ENCODE data around the gene SLC35F1.

SLC35F1 gene

DNA sequence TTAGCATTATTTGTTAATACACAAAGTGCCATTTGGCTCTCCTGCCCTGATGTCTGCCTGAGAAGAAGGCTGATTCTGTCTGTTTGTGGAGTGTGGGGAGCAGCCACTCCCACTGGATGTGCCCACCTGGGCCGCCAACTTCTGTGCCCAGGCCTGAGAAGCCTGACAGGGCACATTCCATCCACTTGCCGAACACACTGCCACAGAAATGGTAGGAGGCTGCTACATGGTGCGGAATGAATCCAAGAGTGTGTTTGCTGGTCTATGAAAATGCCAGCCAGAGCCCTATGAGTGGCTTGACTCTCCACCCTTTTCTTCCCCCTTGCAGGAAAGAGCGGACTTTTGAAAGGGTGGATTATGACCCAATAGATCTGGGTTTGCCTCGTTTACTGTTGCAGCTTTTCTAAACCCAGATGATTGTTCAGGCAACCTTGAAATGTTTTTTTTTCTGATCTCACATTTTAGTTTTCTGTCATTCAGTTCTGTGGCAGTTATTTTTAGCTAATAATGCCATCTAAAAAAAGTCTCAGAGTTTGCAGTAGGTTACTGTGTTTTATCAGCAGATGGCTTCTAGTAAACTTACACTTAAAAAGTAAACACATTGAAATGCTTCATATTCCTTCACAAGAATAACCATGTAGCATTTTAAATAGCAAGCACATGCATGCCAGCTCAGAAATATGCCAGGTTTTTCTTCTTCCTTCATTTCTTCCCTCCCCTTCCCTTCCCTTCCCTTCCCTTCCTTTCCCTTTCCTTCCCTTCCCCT, 196.5 kb downstream of the SLC35F1 start:
- DNase-seq (ENCODE audit: low read depth), result no peak
- no peak overlapping the region for H3K4me3 ChIP-seq (ENCODE audit: control insufficient read depth, low read depth, low read length)
- TF ChIP-seq, protein P1, sequence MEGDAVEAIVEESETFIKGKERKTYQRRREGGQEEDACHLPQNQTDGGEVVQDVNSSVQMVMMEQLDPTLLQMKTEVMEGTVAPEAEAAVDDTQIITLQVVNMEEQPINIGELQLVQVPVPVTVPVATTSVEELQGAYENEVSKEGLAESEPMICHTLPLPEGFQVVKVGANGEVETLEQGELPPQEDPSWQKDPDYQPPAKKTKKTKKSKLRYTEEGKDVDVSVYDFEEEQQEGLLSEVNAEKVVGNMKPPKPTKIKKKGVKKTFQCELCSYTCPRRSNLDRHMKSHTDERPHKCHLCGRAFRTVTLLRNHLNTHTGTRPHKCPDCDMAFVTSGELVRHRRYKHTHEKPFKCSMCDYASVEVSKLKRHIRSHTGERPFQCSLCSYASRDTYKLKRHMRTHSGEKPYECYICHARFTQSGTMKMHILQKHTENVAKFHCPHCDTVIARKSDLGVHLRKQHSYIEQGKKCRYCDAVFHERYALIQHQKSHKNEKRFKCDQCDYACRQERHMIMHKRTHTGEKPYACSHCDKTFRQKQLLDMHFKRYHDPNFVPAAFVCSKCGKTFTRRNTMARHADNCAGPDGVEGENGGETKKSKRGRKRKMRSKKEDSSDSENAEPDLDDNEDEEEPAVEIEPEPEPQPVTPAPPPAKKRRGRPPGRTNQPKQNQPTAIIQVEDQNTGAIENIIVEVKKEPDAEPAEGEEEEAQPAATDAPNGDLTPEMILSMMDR (conservative IDR thresholded peaks at IDR 0.05; ENCODE audit: control insufficient read depth, insufficient read depth, low read depth, low read length), result no peak

DNA sequence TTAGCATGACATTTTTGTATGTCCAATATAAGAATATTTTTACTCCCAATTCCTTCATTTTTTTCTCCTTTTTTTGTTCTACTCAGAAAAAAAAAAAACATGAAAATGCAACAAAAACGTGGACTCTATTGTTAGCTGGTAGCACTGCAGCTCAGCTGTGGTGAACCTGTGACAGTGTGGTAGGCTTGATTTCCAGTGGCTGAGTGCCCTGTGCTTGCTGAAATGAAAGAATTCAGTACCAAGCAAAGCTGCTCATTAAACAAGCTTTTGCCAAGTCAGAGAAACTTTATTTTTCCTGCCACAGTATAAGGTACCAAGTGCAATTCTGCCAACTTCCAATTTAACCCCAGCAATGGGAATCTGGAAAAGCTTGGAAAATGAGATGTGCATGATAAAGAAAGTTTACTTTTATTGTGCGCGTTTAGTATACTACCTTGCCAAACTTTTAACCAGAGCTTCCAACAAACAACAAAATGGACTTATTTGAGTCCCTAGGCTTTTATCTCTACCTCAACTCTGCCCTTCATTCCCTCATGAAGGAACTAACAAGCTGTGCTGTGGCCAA, 215.2 kb downstream of the SLC35F1 start:
- DNase-seq (ENCODE audit: low read depth), result no peak
- H3K4me3 ChIP-seq (ENCODE audit: control insufficient read depth, low read depth, low read length), result no peak overlapping the region
- TF ChIP-seq, protein P1 (conservative IDR thresholded peaks at IDR 0.05; ENCODE audit: control insufficient read depth, insufficient read depth, low read depth, low read length), result no peak

GRCh38 chr6:118122801-118123200, 215.7 kb downstream of the SLC35F1 start:
- no peak overlapping the region for H3K4me3 ChIP-seq (ENCODE audit: control insufficient read depth, low read depth, low read length)
- DNase-seq (ENCODE audit: low read depth), result no peak
- TF ChIP-seq, protein P1 (conservative IDR thresholded peaks at IDR 0.05; ENCODE audit: control insufficient read depth, insufficient read depth, low read depth, low read length), result no peak

DNA sequence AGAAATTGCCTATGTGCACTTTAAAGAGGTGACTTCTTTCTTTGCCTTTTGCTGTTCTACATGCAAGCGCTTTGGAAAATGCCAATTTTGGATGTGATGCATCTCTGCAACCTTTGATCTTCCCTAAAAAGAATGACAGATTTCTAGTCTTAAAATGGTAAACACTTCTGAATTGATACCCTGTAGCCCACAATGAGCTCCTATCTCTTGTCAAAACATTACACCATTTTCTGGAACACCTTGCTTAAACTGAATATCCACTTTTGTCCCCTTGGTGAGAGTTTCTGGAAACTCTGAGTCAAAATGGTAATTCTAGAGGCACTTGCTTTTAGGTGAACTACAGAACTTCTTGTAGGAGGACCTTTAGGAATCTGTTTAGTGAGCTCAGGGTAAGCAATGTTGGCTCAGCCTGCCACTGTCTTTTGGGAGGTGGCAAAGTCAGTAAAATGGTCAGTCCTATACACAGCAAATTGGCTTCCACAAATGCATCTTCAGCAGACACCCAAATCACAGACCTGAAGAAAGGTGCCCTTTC, 216.5 kb downstream of the SLC35F1 start:
- DNase-seq (ENCODE audit: low read depth), result no peak
- no peak overlapping the region for H3K4me3 ChIP-seq (ENCODE audit: control insufficient read depth, low read depth, low read length)
- TF ChIP-seq, protein P1 (conservative IDR thresholded peaks at IDR 0.05; ENCODE audit: control insufficient read depth, insufficient read depth, low read depth, low read length), result no peak

DNA sequence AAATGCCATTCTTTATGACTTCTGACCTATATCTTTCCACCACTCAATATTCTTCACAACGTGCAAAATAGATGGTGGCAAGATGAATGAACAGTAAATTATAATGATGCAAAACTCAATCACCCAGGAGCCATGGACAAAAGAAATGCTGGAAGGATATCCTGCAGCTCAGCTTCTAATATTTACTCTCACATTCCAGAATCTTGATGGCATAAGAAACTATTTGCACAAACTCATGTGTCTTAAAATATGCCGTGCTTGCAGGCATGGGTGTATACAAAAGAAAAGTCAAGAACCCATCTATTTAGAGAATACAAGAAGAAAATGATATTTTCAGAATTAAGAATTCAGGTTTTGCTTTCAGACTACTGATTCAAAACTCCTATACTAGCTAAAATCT, 217.8 kb downstream of the SLC35F1 start:
- no peak overlapping the region for H3K4me3 ChIP-seq (ENCODE audit: control insufficient read depth, low read depth, low read length)
- no peak for DNase-seq (ENCODE audit: low read depth)
- TF ChIP-seq, protein P1 (conservative IDR thresholded peaks at IDR 0.05; ENCODE audit: control insufficient read depth, insufficient read depth, low read depth, low read length), result no peak

GRCh38 chr6:118128755-118129154, 221.7 kb downstream of the SLC35F1 start:
- DNase-seq (ENCODE audit: low read depth), result no peak
- H3K4me3 ChIP-seq (ENCODE audit: control insufficient read depth, low read depth, low read length), result no peak overlapping the region
- TF ChIP-seq, protein P1 (conservative IDR thresholded peaks at IDR 0.05; ENCODE audit: control insufficient read depth, insufficient read depth, low read depth, low read length), result no peak

Data from fibroblast of mammary gland (primary cell).